MG63 (cell line): ENCODE data around the gene SLC45A2. TPM values are rescaled to one million over a fixed set of nuclear protein-coding genes. Genes with fewer than 3 reads are reported as not detected.
"Not testable (repeated sequence)": the region's sequence is repeated elsewhere in the genome, so short reads cannot be mapped to it uniquely, and the experiment has no call there.

Experiments used
- DNase-seq: peaks from one replicate; pipeline ENCODE4 v3.0.0-alpha.2; 2020
- H3K27me3 ChIP-seq: fragments of 250-450 bp; sonication (Bioruptor Pico); 2 replicates; pipeline ENCODE4 v1.5.1; 2020; ENCODE audit warnings: mild to moderate bottlenecking, moderate library complexity
- H3K36me3 ChIP-seq: fragments of 250-450 bp; sonication (Bioruptor Pico); 2 replicates; pipeline ENCODE4 v1.5.1; 2020; ENCODE audit warnings: mild to moderate bottlenecking, moderate library complexity
- H3K4me3 ChIP-seq: fragments of 250-450 bp; sonication (Bioruptor Pico); 2 replicates; pipeline ENCODE4 v1.5.1; 2020; ENCODE audit warnings: mild to moderate bottlenecking, moderate library complexity
- H3K9me3 ChIP-seq: fragments of 250-450 bp; sonication (Bioruptor Pico); 2 replicates; pipeline ENCODE4 v1.5.1; 2020; ENCODE audit warnings: mild to moderate bottlenecking, moderate library complexity
- total RNA-seq: library from RNA; depleted of rRNA; stranded (reverse); fragments of >200 nt; shearing (Covaris generic); gene quantifications from 2 replicates; pipeline ENCODE4 v1.2.3, GENCODE V29; 2014; ENCODE audit warnings: low replicate concordance; rRNA removed

The SLC45A2 gene
- total RNA-seq, 1 experiment from 2014 or later, result not detected

DNA sequence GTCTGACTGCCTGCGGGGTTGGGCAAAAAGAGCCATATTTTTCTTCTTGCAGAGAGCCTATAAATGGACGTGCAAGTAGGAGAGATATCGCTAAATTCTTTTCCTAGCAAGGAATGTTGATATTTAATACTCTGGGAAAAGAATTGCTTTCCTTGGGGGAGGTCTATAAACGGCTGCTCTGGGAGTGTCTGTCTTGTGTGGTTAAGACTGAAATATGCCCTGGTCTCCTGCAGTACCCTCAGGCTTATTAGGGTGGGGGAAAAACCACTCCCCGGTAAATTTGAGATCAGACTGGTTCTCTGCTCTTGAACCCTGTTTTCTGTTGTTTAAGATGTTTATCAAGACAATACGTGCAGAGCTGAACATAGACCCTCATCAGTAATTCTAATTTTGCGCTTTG lies 78.2 kb downstream of the SLC45A2 start:
- not testable (repeated sequence) for DNase-seq, H3K4me3 ChIP-seq, H3K27me3 ChIP-seq, H3K36me3 ChIP-seq
- H3K9me3 ChIP-seq, result peaks cover 22% of the 10 kb centered on the region

DNA sequence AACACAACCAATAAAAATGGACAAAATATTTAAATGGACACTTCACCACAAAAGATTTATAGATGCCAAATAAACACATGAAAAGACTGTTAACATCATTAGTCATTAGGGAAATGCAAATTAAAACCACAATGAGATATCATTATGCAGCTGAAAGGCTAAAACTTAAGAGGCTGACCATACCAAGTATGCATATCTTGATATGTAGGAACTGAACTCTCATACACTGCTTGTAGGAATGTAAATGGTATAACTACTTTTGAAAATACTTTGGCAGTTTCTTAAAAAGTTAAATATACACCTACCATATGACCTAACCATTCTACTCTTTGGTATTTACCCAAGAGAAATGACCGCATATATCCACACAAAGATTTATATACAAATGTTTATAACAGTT lies 79.1 kb downstream of the SLC45A2 start:
- Histone ChIP-seq H3K4me3 (no peak overlapping the region), H3K36me3 (no peaks in the 10 kb centered on the region), H3K9me3 (peaks cover 22% of the 10 kb centered on the region), H3K27me3 (0 out of 2 replicates have a peak, but pooled peaks cover 3% of the 10 kb centered on the region)
- DNase-seq, result no peak

DNA sequence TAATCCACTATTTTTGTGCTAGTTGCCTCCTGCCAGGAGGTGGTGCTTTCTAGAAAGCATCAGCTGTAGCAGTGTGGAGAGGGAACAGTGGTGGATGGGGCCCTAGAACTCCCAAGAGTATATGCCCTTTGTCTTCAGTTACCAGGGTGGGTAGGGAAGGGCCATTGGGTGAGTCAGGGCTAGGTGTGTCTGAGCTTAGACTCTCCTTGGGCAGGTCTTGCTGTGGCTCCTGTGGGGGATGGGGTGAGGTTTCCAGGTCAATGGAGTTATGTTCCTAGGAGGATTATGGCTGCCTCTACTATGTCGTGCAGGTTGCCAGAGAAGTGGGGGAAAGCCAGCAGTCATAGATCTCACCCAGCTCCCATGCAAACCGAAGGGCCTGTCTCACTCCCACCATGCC lies 81.4 kb downstream of the SLC45A2 start:
- DNase-seq, result no peak
- Histone ChIP-seq H3K27me3 (0 out of 2 replicates have a peak, but pooled peaks cover 3% of the 10 kb centered on the region), H3K4me3 (no peak overlapping the region), H3K36me3 (no peaks in the 10 kb centered on the region), H3K9me3 (peaks cover 22% of the 10 kb centered on the region)

DNA sequence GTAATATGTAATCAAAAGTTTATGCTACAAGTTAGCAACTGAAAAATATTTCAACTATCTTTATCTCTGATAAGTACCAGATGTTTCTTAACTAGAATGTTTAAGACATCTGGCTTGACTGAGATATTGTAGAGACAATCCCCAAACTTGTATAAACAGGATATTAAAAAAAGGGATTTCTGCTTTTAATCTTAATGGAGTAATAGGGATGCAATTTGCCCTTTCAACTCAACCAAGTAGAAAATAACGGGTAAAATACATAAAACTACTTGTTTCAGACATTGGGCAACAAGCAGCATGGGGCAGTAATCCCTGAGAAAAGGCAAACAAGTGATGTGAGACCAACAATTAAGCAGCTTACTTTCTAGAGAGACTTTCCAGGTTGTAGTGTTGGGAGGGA lies 83.3 kb downstream of the SLC45A2 start:
- H3K36me3 ChIP-seq, result no peaks in the 10 kb centered on the region
- H3K4me3 ChIP-seq, result no peak overlapping the region
- no peaks in the 10 kb centered on the region for H3K27me3 ChIP-seq
- H3K9me3 ChIP-seq, result peaks cover 8% of the 10 kb centered on the region
- no peak for DNase-seq

Other genes starting within 250 kb of the SLC45A2 start
- gene ADAMTS12, start 92.7 kb downstream of the SLC45A2 start, total RNA-seq, result 8.1 and 11.8 TPM in 2 replicates
- gene RXFP3, start 48.3 kb downstream of the SLC45A2 start, total RNA-seq, result not detected in 2 replicates
- 4.3 and 26.3 TPM in 2 replicates for gene AMACR, start 23.4 kb upstream of the SLC45A2 start, total RNA-seq
- 1.3 and 3.3 TPM in 2 replicates for gene C1QTNF3, start 58.5 kb upstream of the SLC45A2 start, total RNA-seq